MM.1S (cell line): ENCODE measurements around the gene RPL18A.

ENCODE experiments used
- CTCF ChIP-seq: fragments of 300-600 bp; sonication (generic); IDR thresholded peaks from 2 replicates; pipeline ENCODE4 v1.5.1; 2016; ENCODE audit warnings: antibody characterized with exemption, low read length, mixed read lengths
- EZH2 ChIP-seq: fragments of 300-600 bp; sonication (generic); optimal IDR thresholded peaks from 2 replicates; pipeline ENCODE3; 2017; ENCODE audit warnings: low read depth, mild to moderate bottlenecking, antibody characterized with exemption, low read length, mixed read lengths
- EZH2phosphoT487 ChIP-seq: fragments of 300-600 bp; sonication (generic); IDR thresholded peaks from 2 replicates; pipeline ENCODE4 v1.6.1; 2018; ENCODE audit warnings: antibody characterized with exemption, low read length

DNA sequence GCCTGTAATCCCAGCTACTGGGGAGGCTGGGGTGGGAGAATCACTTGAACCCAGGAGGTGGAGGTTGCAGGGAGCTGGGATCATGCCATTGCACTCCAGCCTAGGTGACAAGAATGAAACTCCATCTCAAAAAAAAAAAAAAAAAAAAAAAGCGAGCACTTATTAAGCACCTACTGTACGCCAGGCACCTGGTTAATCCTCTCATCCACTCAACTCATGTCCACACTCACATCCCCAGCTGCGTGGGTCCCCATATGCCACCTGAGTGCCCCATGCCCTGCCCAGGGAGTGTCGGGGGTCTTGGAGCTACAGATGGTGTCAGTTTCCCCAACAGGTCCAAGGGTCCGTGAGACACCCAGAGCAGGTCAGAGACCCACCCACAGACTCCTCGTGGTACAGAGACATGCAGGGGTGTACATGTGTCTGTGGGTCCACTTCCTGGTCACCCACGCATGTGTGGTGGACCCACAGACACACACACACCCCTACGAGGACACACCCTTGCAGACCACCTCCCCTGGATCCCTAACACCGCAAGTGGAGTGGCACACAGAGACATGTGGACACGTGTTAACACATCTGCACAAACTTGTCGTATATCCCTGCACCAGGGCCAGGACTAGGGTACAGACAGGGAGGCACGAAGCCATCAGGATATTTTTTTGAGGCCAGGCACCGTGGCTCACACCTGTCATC lies 41.9 kb upstream of the RPL18A start:
- no peak for TF ChIP-seq CTCF
- no peak for TF ChIP-seq EZH2
- TF ChIP-seq EZH2phosphoT487: no peak
